ENCODE data around the gene FAM193B. TPM values are rescaled to one million over a fixed set of nuclear protein-coding genes. Genes with fewer than 3 reads are reported as not detected.

Gene FAM193B
- total and polyA plus RNA-seq, 9 of the 15 experiments (the other 6 are each of a cell fraction or from before 2014, with no cell fraction given) = 4.4 to 76.4 (median 37.3) TPM

DNA sequence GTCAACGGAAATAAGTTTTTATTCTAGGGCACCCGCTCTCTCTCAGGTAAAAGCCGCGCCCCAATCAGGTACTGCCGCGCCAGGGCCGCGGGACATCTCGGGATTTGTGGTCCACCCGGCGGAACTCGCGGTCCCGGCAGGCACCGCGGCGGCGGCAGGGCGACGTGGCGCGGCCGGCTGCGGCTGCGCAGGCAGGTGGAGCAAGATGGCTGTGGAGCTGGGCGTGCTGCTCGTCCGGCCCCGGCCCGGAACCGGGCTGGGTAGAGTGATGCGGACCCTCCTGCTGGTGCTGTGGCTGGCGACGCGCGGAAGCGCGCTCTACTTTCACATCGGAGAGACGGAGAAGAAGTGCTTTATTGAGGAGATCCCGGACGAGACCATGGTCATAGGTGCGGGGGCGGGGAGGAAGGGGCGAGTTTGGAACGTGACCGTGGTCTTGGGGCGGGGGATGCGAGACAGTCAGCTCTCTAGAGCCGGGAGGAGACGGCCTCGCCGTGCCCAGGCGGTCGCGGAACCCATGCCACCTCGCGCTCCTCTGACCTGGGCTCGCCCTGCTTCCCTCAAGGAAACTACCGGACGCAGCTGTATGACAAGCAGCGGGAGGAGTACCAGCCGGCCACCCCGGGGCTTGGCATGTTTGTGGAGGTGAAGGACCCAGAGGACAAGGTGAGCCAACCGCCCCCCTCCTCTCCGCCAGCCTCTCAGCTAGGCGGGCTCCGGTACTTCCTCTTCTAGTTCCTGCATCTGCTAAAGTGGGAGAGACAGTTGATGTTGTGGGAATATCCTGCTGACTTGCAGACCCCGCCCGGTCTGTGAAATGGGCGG lies 37.9 kb upstream of the FAM193B start, which contains the start of gene TMED9 (continued):
- TF ChIP-seq SPI1 (IDR thresholded peaks at IDR 0.05; ENCODE audit: borderline replicate concordance, low read depth, low read length) (peak; percentile 46; the same call in 1 of the 2 replicates), ZKSCAN1 (IDR thresholded peaks at IDR 0.05; ENCODE audit: low read depth, low read length) (peak; percentile 62; the same call in 1 of the 2 replicates), POU5F1 (IDR thresholded peaks at IDR 0.05; ENCODE audit: borderline replicate concordance, low read depth, low read length, partially characterized antibody) (peak; percentile 43), MAZ (CRISPR knock-in tag; conservative IDR thresholded peaks at IDR 0.05 in 1 of 2, IDR thresholded peaks at IDR 0.05 in 1 of 2) (peak in 1 of 2 experiments; percentile 27; a peak in 1 of 4 replicates), NR2C1 (IDR thresholded peaks at IDR 0.05) (no peak), NR2C1 (tag; IDR thresholded peaks at IDR 0.05) (no peak), ILF3 (IDR thresholded peaks at IDR 0.05; ENCODE audit: borderline replicate concordance) (no peak), ZNF707 (CRISPR knock-in tag; conservative IDR thresholded peaks at IDR 0.05) (no peak), BRD4 (IDR thresholded peaks at IDR 0.05) (peak; percentile 60; the same call in 1 of the 2 replicates), HCFC1 (IDR thresholded peaks at IDR 0.05; ENCODE audit: low read depth, low read length) (peak; percentile 96), BACH1 (tag; IDR thresholded peaks at IDR 0.05) (no peak), MAX (CRISPR knock-in tag; IDR thresholded peaks at IDR 0.05) (peak; percentile 62), CBX5 (IDR thresholded peaks at IDR 0.05; ENCODE audit: borderline replicate concordance, low read depth) (no peak), ELF1 (tag; IDR thresholded peaks at IDR 0.05) (peak; percentile 50), ZNF232 (CRISPR knock-in tag; IDR thresholded peaks at IDR 0.05) (no peak), ZNF766 (CRISPR knock-in tag; conservative IDR thresholded peaks at IDR 0.05) (0 out of 2 replicates have a peak, but pooled peaks have one; percentile 66), HMGN3 (IDR thresholded peaks at IDR 0.05; ENCODE audit: borderline replicate concordance, extremely low read depth, insufficient read length, low read depth, low read length) (peak; percentile 26), HNRNPLL (IDR thresholded peaks at IDR 0.05; ENCODE audit: low read depth, low read length, poor library complexity, severe bottlenecking) (peak; percentile 37), ZFP91 (CRISPR knock-in tag; IDR thresholded peaks at IDR 0.05) (0 out of 2 replicates have a peak, but pooled peaks have one; percentile 62), TFAM (CRISPR knock-in tag; conservative IDR thresholded peaks at IDR 0.05) (no peak)
- TF ChIP-seq, protein P1, sequence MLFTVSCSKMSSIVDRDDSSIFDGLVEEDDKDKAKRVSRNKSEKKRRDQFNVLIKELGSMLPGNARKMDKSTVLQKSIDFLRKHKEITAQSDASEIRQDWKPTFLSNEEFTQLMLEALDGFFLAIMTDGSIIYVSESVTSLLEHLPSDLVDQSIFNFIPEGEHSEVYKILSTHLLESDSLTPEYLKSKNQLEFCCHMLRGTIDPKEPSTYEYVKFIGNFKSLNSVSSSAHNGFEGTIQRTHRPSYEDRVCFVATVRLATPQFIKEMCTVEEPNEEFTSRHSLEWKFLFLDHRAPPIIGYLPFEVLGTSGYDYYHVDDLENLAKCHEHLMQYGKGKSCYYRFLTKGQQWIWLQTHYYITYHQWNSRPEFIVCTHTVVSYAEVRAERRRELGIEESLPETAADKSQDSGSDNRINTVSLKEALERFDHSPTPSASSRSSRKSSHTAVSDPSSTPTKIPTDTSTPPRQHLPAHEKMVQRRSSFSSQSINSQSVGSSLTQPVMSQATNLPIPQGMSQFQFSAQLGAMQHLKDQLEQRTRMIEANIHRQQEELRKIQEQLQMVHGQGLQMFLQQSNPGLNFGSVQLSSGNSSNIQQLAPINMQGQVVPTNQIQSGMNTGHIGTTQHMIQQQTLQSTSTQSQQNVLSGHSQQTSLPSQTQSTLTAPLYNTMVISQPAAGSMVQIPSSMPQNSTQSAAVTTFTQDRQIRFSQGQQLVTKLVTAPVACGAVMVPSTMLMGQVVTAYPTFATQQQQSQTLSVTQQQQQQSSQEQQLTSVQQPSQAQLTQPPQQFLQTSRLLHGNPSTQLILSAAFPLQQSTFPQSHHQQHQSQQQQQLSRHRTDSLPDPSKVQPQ (CRISPR knock-in tag; IDR thresholded peaks at IDR 0.05; ENCODE audit: borderline replicate concordance) = no peak

Data from K562 (cell line).